Activated CD8-positive, alpha-beta memory T cell treated with anti-CD3 and anti-CD28 coated beads, Interleukin-2, amount 50 U/mL, for 4 hours (primary cell): ENCODE measurements around the gene IRF9.

ENCODE experiments used
- DNase-seq: peaks from one replicate; pipeline ENCODE4 v3.0.0-alpha.2; 2020

Gene IRF9

GRCh38 chr14:24160850-24161804 is at the start of gene IRF9:
IRF9 (plus strand) TSS chr14:24161265; CDS start chr14:24162145, 880 bp downstream.
- peak; percentile 98 for DNase-seq

- no peak for DNase-seq
Measured at GRCh38 chr14:24113379-24113800, 47.7 kb upstream of the IRF9 start.

- DNase-seq = peak; percentile 66
Measured at GRCh38 chr14:24113801-24114531, 47.1 kb upstream of the IRF9 start.

- peak; percentile 98 for DNase-seq
Measured at GRCh38 chr14:24114532-24115421, 46.3 kb upstream of the IRF9 start, which contains the start of the genes DCAF11 and NRL. DCAF11 (plus strand) TSS chr14:24114777; CDS start chr14:24115595, 818 bp downstream. NRL (minus strand) TSS chr14:24114949; CDS start chr14:24082848, 32,101 bp downstream.

GRCh38 chr14:24115422-24116127 is 45.5 kb upstream of the IRF9 start:
- no peak for DNase-seq

GRCh38 chr14:24116128-24116814 is 44.8 kb upstream of the IRF9 start:
- no peak for DNase-seq

- DNase-seq = no peak
Measured at GRCh38 chr14:24117179-24117578, 43.9 kb upstream of the IRF9 start.

GRCh38 chr14:24119691-24120090 is 41.4 kb upstream of the IRF9 start:
- DNase-seq = no peak

GRCh38 chr14:24121210-24121609 is 39.9 kb upstream of the IRF9 start:
- no peak for DNase-seq

GRCh38 chr14:24122416-24122815 is 38.6 kb upstream of the IRF9 start:
- no peak for DNase-seq

- no peak for DNase-seq
Measured at GRCh38 chr14:24122898-24123297, 38.2 kb upstream of the IRF9 start.

GRCh38 chr14:24123424-24124417 is 37.3 kb upstream of the IRF9 start:
- no peak for DNase-seq

- no peak for DNase-seq
Measured at GRCh38 chr14:24126939-24127338, 34.1 kb upstream of the IRF9 start.

GRCh38 chr14:24127673-24128072 is 33.4 kb upstream of the IRF9 start:
- DNase-seq = no peak

GRCh38 chr14:24129410-24129998 is 31.6 kb upstream of the IRF9 start:
- DNase-seq = no peak

- no peak for DNase-seq
Measured at GRCh38 chr14:24130380-24130716, 30.7 kb upstream of the IRF9 start, which contains the start of gene FITM1. FITM1 (plus strand) TSS chr14:24130659; CDS start chr14:24131564, 905 bp downstream.

- no peak for DNase-seq
Measured at GRCh38 chr14:24130717-24131548, 30.1 kb upstream of the IRF9 start.

GRCh38 chr14:24131549-24131966 is 29.5 kb upstream of the IRF9 start:
- no peak for DNase-seq
